HG03066 (cell line): Measurements from ENCODE around the gene ISOC2.
"Not testable (repeated sequence)": the region's sequence is repeated elsewhere in the genome, so short reads cannot be mapped to it uniquely, and the experiment has no call there.

ENCODE experiments used
- ATAC-seq: cut with Tn5 transposase; IDR thresholded peaks from one replicate; pipeline ENCODE4 v1.9.1; 2021; ENCODE audit warnings: low read depth; ENCODE audit not compliant: unreplicated experiment

Gene ISOC2

GRCh38 chr19:55443045-55443823, 18.2 kb downstream of the ISOC2 start, which contains the start of gene SHISA7:
TSS of gene SHISA7 (minus strand) at chr19:55443300. CDS start at chr19:55442863, 437 bp downstream.
- ATAC-seq, result no peak

- ATAC-seq, result no peak
Measured at GRCh38 chr19:55442372-55442961, 19.0 kb downstream of the ISOC2 start.

- ATAC-seq, result no peak
Measured at GRCh38 chr19:55441692-55442321, 19.6 kb downstream of the ISOC2 start.

GRCh38 chr19:55441319-55441691, 20.1 kb downstream of the ISOC2 start:
- ATAC-seq, result no peak

- no peak for ATAC-seq
Measured at GRCh38 chr19:55440411-55441105, 20.9 kb downstream of the ISOC2 start.

- ATAC-seq, result no peak
Measured at GRCh38 chr19:55439052-55439451, 22.4 kb downstream of the ISOC2 start.

- ATAC-seq, result no peak
Measured at GRCh38 chr19:55437410-55437809, 24.0 kb downstream of the ISOC2 start.

- no peak for ATAC-seq
Measured at GRCh38 chr19:55436847-55437246, 24.6 kb downstream of the ISOC2 start.

GRCh38 chr19:55435020-55435419, 26.4 kb downstream of the ISOC2 start:
- no peak for ATAC-seq

GRCh38 chr19:55434356-55434919, 27.0 kb downstream of the ISOC2 start:
- ATAC-seq, result no peak

GRCh38 chr19:55433292-55433691, 28.1 kb downstream of the ISOC2 start:
- ATAC-seq, result no peak

- ATAC-seq, result no peak
Measured at GRCh38 chr19:55432241-55432959, 29.0 kb downstream of the ISOC2 start.

GRCh38 chr19:55431183-55431582, 30.3 kb downstream of the ISOC2 start:
- ATAC-seq, result no peak

GRCh38 chr19:55426042-55426441, 35.4 kb downstream of the ISOC2 start:
- no peak for ATAC-seq

- no peak for ATAC-seq
Measured at GRCh38 chr19:55424518-55424917, 36.9 kb downstream of the ISOC2 start.

- no peak for ATAC-seq
Measured at GRCh38 chr19:55423225-55424005, 38.0 kb downstream of the ISOC2 start.

- not testable (repeated sequence) for ATAC-seq
Measured at GRCh38 chr19:55421281-55421680, 40.2 kb downstream of the ISOC2 start.

GRCh38 chr19:55419624-55420236, 41.7 kb downstream of the ISOC2 start:
- ATAC-seq, result no peak

- ATAC-seq, result no peak
Measured at GRCh38 chr19:55419103-55419502, 42.3 kb downstream of the ISOC2 start.
